Activated T-cell treated with anti-CD3 and anti-CD28 coated beads for 24 hours (primary cell): ENCODE data around the gene DTD1.
"Not testable (repeated sequence)": the region's sequence is repeated elsewhere in the genome, so short reads cannot be mapped to it uniquely, and the experiment has no call there.

Source experiments
- DNase-seq: peaks from one replicate; pipeline ENCODE4 v3.0.0-alpha.2; 2020; ENCODE audit warnings: low read depth

The DTD1 gene

GRCh38 chr20:18743665-18744440 lies 156.0 kb downstream of the DTD1 start:
- no peak for DNase-seq

GRCh38 chr20:18747090-18747489 lies 159.2 kb downstream of the DTD1 start:
- DNase-seq = no peak

GRCh38 chr20:18748987-18749386 lies 161.1 kb downstream of the DTD1 start:
- no peak for DNase-seq

GRCh38 chr20:18749528-18749927 lies 161.7 kb downstream of the DTD1 start:
- DNase-seq = no peak

- DNase-seq = no peak
Observed at GRCh38 chr20:18750735-18751134, 162.9 kb downstream of the DTD1 start.

GRCh38 chr20:18754030-18754652 lies 166.3 kb downstream of the DTD1 start:
- DNase-seq = no peak

GRCh38 chr20:18754653-18755045 lies 166.8 kb downstream of the DTD1 start:
- no peak for DNase-seq

GRCh38 chr20:18760852-18761251 lies 173.0 kb downstream of the DTD1 start:
- DNase-seq = not testable (repeated sequence)

GRCh38 chr20:18767676-18768075 lies 179.8 kb downstream of the DTD1 start:
- DNase-seq = no peak

GRCh38 chr20:18773566-18773965 lies 185.7 kb downstream of the DTD1 start:
- DNase-seq = no peak

- no peak for DNase-seq
Observed at GRCh38 chr20:18774207-18774606, 186.4 kb downstream of the DTD1 start.

GRCh38 chr20:18775633-18776032 lies 187.8 kb downstream of the DTD1 start:
- no peak for DNase-seq

- DNase-seq = no peak
Observed at GRCh38 chr20:18778690-18779392, 191.0 kb downstream of the DTD1 start.

GRCh38 chr20:18780385-18781130 lies 192.7 kb downstream of the DTD1 start:
- DNase-seq = no peak

- DNase-seq = no peak
Observed at GRCh38 chr20:18781509-18781908, 193.7 kb downstream of the DTD1 start.

- DNase-seq = no peak
Observed at GRCh38 chr20:18783385-18783959, 195.6 kb downstream of the DTD1 start.

- DNase-seq = not testable (repeated sequence)
Observed at GRCh38 chr20:18787046-18787445, 199.2 kb downstream of the DTD1 start.

- no peak for DNase-seq
Observed at GRCh38 chr20:18788021-18788420, 200.2 kb downstream of the DTD1 start.

GRCh38 chr20:18790787-18791186 lies 202.9 kb downstream of the DTD1 start:
- no peak for DNase-seq

GRCh38 chr20:18793625-18794427 lies 206.0 kb downstream of the DTD1 start:
- DNase-seq = peak; percentile 79

- DNase-seq = no peak
Observed at GRCh38 chr20:18794428-18794787, 206.6 kb downstream of the DTD1 start.
